Activated CD4-positive, alpha-beta T cell treated with anti-CD3 and anti-CD28 coated beads, Interleukin-2, amount 50 U/mL, for 48 hours (primary cell): Measurements from ENCODE around the gene PPP2R2C.

Source experiments
- DNase-seq, 2 experiments: peaks; one replicate each; pipeline ENCODE4 v3.0.0-alpha.2; 2020

PPP2R2C gene

DNA sequence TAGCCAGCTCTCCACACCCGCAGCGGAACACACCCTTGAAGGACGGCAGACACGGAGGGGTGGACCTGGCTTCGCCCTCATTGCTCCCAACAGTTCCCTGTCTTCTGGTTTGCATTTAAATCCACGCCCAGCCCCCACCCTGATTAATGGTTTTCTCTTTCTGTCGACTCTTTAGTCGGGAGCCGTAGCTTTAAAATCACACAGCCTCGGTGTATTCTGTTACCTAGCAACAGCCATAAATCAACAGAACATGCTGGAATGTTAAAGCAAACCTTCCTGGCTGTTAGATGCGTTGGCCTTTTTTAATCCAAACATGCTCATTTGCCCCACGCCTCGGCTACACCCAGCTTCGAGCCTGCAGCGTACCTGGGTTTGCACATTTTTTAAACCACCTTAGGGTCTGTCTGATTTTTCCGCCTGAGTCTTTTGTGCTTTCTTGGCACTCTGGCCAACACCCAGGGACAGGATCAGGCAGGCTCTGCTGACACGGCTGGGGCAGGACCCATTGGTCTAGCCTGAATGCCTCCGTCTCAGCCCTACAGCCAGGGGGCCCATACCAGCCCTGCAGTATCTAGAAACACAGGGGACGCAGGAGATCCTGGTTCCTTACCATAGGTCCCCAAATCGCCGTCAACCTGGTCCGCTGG is 21.4 kb upstream of the PPP2R2C start:
- DNase-seq = no peak

DNA sequence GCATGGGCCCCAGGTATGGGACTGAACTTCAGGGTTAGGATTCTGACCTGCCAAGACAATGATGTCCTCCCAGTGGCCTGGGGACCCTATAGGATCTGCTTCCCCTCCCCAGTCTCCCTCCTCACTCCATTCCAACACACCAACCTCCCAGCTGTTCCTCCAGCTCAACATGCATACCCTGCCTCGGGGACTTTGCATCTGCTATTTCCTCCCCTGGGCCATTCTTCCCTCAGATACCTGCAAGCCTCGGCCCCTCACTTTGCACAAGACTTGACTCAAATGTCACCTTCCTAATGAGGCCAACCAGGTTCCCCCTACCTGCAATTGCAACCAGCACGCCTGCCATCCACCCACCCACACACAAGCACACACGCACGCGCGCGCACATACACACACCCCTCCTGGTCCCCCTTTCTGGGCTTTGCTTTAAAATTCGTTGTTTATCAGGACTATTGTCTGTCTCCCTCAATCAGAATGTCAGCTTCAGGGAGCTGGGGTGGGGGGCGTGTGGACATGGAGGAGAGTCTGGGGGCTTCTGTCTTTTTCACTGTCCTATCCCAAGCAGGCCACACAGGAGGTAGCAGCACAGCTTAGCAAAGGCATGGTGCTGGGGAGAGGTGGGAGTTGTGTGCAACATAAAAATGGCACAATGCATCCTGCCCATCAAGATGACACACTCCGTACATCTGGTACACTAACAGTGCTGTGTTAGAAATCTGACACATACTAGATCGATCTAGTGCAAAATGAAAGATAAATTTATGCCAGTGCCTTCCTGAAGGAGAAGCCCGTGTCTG is 20.6 kb upstream of the PPP2R2C start:
- no peak for DNase-seq

DNA sequence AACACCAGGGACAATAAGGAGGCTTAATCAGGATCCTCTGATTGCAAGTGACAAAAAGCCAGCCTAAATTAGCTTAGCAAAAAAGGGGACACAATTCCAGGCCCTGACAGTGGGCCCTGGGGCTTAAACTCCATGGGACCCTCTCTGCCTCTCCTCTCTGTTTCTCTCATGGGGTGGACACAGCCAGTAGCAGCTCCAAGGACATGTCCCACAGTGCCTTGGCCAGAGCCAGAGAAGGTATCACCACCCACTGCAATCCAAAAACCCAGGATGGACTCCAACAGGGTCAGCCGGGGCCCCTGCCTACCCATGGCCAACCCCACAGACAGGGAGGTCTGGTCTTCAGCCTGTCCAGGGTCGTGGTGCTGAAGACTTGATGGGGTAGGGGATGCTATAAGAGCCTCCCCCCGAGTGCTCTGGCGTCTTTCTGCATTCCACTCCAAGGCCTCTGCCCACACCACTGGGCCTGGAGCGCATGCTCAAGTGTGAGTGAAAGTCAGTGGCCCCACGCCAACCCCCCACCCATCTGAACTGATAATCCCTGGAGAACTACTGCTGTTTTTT is 19.7 kb upstream of the PPP2R2C start:
- no peak for DNase-seq

DNA sequence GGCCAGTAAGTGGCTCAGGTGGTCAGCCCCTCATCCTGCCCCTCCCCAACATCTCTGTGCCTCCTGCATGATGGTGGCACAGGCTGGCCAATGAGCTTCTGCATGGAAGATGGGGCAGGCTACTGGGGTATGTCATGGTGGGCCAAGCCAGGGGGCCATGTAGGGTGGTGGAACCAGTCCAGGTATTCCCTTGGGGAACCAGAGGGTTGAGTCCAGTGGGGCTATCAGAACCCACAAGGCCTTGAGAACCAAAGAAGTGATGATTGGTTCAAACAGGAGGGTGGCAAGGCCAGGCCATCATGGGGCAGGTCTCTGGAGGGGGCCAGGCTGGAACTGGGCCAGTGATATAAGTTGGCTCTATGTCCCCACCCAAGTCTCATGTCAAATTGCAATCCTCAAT is 18.8 kb upstream of the PPP2R2C start:
- no peak for DNase-seq

DNA sequence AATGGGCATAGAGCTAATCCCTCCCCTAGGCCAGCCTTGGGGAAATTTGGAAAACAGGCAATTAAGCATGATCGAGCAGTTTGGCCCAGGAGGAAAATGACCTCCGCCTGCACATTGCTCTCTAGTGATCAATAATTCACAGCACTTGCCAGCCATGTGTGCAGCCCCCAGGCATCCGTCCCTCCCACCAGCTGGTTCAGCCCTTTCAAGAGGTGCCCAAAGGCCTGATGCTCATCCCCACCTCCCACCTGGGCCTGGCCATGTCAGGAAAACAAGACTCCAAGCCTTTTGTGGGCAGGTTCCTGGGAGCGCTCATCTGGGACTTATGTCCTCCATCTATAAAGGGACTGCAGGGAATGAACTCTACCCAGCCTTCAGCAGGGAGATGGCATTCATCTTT is 17.5 kb upstream of the PPP2R2C start:
- no peak for DNase-seq

DNA sequence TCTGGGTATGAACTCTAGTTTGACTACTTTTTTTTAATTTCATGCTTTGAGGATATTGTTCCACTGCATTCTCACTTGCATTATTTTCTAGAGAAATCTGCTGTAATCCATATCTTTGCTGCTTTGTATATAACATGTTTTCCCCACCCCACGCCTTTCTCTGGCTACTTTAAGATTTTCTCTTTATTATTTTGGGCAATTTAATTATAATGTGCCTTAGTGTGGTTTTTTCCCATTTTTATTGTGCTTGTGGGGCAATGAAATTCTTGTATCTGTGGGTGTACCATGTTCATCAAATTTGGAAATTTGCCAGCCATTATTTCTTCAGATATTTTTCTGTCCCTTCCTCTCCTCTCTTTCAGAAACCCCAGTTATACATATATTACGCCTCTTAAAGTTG is 15.1 kb upstream of the PPP2R2C start:
- no peak for DNase-seq

DNA sequence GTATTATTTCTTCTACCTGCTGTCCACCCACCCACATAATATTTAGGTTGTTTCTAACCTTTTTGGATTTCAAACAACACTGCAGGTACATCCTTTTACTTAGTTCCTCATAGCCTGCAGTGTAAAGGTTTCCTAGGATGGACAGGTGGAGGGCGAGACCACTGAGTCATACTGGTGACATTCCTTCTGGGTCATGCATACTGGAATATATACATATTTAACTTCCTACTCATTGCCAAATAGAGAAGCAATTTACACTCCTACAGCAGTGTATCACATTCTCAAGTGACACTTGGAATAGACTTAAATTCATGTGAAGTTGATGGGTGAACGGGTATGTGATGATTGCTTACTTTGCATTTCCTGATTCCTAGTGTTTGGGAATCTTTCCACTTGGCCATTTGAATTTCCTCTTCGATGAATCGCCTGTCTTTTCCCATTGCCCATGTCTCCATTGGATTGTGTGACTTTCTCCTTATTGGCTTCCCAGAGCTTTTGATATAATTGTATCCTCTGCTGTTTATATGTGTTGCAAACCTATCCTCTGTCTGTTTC is 8.2 kb upstream of the PPP2R2C start:
- DNase-seq = no peak

DNA sequence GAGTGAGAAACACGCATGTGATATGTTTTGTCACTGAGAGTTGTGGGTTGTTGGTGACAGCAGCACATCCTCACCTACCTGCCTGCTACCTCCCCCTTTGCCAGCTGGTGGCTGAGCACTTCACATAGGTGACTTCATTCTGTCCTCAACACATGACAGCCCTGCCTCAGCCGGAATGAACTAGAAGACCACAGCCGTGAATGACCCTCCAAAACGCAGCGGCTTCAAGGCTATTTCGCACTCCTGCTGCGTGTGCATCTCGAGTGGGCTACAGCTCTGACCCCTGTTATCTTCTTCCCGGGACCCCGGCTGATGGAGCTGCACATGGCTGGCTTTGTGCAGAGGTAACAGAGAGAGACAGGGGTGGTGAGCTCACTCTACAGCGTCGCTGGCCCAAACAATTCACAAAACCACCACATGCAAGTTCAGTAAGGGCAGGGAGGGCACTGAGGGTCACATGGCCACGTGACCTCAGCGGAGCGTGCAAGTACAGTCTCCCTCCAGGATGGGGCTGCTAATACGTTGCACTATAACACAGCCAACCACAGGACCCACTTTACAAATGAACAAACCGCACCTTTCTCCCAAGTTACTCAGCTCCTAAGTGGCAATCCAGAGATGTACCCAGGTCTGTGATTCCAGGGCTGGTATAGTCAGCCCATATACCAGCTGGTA is 6.3 kb upstream of the PPP2R2C start:
- DNase-seq = no peak

DNA sequence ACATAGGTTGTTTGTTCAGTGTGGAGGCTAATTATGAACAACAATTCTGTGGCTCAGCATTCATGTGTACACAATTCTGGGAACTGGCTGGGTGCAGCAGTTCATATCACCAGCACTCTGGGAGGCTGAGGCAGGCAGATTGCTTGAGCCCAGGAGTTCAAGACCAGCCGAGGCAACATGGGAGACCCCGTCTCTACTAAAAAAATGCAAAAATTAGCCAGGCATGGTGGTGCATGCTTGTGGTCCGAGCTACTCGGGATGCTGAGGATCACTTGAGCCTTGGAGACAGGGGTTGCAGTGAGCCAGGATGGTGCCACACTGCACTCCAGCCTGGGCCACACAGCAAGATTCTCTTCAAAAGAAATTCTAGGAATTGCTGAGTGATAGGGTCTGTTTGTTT is 4.5 kb upstream of the PPP2R2C start:
- no peak for DNase-seq

DNA sequence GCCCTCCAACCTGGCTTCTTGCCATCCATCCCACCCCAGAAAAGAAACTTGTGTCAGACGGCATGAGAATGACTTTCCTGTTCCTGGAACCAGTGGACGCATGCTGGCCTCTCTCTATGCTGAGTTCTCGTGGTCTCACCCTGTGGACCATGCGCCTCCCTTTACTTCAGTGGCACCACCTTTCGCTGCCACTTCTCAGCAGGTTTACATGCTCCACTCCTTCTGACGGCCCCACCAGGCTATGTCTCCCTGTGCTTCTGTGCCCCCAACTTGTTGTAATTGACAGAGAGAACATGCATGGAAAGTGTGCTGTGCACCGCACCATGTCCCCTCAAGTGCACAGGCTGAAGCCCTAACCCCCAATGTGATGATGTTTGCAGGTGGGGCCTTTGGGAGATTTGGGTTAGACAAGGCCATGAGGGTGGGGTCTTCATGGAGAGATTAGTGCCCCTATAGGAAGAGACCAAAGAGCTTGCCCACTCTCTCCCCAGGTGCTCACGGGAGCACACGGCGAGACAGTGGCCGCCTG is 3.1 kb upstream of the PPP2R2C start:
- DNase-seq = no peak

DNA sequence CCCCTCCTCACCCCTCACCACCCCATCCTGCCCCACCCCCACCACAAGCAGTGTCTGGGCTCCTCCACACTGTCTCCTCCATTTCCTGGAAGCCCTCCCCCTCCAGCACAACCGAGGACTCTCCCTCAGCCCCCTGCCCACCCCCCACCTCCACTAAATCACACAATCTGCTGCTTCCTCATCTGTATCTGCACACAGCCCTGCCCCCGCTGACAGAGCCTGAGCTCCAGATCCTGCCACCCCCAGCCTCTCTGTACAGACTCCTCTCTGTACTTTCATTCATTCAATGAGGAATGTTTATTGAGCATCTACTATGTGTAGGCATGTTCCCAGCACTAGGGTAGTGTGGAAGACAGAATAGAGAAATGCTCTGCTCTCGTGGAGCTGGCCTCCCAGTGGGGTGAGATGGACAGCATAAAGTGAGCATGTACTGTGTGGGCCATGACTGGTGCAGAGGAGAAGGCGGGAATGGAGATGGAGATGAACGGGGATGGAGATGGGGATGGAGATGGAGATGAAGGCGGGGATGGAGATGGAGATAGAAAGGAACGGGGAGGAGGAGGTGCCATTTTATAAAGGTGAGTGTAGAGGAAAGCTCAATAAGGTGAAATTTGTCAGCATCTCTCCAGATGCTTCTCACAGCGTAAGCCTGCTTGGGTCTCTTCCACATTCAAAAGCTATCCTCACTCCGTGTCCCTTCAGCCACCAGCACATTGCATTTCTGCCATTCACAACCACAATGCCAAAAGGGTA is 2.5 kb upstream of the PPP2R2C start:
- DNase-seq = no peak

DNA sequence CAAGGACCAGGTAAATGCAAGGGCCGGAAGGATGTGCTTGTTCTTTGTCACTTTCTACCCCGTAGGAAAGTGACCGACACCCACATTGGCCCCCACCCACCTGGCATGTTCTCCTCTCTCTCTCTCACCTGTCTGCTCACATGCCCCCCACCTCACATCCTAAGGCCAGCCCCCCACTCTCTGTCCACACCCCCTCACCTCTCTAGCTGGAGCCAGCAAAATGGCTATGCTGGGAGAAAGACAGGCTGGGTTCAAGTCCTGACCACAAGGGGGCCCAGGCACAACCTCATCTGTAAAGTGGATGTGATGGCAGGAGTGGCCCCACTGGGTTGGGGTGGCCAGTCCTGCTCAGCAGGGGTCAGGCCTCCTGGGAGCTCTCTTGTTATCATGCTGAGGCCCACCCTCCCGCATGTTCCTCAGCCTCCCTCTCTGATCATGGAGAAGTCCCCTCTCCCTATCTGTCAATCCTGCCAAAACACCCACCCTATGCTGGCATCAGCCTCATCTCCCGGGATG is 1.7 kb upstream of the PPP2R2C start:
- no peak for DNase-seq

DNA sequence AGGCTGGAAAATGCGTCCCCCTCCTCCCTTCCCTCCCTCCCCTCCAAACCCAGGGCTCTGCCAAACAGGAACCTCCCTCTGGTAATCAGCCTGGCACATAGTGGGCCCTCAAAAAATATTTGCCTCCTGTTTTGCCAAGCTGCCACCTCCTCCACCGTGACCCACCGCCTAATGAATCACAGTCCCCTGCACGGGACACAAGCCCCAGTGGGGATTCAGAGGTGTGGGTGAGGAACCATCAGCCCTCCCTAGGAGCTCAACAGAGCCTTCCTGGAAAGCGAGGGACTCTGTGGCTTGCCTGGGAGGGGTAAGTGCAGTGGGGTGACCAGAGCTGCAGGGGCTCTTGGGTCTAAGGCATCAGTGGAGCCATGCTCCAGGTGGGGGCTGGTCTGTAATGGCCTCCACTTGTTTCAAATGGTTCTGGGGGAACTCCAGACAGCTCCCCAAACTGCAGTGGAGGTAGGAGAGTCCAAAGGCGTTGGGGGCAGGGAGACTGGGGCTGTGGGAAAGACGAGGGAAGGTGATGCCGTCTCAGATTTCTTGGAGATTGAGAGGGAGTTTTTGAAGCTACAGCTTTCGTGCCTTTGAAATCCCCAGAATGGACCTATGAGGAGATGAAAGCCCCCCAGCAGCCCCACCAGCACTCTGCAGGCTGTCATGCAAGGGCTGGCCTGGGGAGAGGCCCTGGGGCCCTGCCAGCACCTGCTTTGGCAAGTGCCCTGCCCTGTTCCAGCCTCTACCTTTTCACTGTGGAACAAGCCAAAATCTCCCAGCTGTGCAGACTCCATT is 1.0 kb upstream of the PPP2R2C start:
- no peak for DNase-seq

DNA sequence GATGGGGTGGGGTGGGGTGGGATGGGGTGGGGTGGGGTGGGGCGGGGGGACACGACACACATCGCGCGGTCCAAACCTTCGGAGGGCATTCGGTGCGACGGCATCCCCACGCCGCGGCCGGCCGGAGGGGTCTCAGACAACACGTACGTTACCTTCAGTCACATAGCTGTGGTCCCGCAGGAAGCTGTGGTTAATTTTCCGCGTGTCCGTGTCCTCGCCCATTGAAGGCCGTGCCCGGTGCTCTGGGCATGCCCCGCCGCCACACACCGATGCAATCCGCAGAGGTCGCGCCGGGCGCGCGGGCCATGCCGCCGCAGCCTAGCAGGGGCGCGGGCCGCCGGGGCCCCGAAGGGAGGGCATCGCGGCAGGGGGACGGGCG is 417 bp downstream of the PPP2R2C start:
- DNase-seq = no peak

DNA sequence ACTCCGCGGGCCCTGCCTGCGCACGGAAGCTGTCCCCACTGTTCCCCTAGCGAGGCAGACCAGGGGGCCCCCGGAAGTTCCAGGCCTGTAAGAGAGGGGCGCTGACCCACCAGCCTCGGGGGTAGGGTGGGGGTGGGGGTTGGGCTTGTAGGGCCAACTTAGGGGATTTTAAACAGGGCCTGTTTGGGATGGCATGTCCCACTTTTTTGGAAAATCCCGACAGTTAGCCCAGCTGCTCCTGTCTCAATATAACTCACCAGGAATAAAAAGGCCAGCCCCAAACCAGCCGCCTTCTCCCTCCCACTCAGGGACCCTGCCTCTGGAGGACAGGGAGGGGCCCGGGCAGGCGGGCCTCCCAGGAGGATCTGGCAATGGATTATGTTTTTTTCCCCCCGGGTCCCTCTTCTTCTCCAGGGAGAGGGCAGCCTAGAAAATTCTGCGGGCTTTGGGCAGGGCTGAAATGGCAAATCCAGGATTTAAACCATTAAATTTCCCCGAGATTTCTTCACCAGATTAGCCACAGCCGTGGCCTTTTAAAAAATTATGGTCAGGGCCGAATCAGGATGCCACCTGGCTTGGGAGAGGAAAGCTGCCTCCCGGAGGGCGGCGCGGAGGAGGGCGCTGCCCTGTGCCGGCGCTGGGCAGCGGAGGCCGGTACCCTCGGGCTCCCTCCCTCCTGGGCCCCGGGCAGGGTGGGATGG is 957 bp downstream of the PPP2R2C start:
- DNase-seq = no peak

DNA sequence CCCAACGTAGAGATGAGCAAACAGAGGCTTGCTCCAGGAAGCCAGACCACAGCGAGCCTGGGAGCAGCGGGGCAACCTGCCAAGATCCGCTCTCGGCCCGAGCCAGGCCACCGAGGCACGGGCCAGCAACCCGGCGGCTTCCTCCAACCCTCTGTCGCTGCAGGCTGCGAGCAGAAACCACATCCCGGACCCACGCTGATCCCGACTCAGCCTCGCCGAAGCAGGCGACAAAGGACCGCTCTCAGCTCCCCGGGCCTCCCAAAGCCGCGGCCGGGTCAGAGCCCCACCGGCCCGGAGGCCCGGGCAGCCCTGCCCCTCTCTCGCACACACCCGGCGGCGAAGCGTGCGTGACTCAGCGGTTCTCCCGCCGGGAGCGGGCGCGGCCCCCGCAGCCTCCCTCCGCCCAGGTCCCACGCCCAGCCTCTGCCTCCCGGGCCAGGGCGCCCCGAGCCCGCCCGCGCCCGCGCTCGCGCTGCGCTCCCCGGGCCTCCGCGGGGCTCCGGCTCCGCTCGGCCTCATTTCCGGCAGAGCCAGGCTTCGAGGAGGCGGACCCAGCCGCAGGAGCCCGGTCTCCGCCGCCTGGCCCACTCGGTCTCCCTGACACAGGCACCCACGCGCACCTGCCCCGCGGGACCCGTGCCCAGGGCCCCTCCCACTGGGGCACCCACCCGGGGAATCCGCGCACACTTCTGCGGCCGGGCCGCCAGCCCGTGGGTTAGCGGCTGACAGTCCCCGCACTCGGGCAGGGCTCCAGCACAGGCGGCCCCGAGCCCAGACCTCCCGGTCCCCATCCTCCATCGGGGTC is 1.7 kb downstream of the PPP2R2C start:
- DNase-seq = peak; percentile 8 to 10

DNA sequence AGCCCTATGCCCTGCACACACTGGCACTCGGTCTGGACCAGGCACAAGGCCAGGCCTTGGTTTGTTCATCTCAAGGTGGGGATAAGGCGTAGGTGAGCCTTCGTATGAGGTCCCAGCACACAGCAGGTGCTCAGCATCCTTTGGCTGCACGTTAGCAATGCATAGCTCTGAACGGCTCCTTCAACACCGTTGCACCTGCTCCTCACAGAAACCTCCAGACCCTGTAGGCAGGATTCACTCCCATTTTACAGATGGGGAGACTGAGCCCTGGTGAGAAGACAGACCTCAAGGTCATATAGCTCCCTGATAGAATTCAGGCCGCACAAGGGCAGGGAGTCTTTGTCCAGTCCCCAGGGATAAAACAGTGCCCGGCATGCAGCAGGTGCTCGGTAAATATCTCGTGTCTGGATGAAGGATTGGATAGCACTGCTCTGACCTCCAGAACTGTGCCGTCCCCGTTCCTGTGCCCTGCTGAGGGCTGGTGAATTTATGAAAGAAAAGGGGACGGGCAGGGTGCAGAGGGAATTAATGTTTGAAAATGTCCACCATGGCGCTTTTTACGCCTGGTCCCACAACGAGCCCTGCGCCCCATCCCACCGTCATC is 2.4 kb downstream of the PPP2R2C start:
- DNase-seq = no peak

DNA sequence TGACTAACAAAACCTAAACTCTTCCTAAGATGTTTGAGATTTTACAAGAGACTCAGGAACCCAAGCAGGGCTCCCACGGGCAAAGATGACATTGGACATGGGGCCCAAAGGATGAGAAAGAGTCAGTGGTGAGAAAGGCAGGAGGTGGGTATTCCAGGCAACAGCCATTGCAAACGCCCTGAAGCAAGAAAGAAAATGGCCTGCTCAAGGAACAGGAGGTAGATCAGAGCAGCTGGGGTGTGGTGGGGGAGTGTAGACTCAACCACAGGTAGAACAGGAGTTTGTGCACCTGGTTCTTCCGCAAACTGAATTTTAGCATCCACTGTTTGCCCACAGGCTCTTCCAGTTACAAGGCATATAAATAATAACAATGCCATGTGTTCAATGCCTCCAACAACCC is 3.3 kb downstream of the PPP2R2C start:
- no peak for DNase-seq

DNA sequence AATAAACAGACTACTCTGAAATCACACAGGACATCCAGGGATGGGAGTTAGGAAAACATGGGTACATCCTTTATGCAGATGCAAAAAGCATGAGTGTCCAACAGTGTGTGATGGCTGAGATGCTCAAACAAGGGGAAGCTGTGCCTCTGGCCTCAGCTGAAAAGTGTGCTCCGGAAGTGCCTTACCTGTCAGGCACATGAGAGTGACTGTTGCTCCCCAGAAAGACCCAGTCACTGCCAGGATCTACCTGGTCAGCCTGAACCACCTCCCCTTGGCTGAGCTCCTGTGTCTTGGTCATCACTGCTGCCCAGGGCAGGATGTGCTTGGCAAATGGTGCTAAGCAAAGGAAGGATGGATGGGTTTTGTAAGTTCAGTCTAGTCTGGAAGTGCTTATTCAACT is 4.0 kb downstream of the PPP2R2C start:
- DNase-seq = no peak

DNA sequence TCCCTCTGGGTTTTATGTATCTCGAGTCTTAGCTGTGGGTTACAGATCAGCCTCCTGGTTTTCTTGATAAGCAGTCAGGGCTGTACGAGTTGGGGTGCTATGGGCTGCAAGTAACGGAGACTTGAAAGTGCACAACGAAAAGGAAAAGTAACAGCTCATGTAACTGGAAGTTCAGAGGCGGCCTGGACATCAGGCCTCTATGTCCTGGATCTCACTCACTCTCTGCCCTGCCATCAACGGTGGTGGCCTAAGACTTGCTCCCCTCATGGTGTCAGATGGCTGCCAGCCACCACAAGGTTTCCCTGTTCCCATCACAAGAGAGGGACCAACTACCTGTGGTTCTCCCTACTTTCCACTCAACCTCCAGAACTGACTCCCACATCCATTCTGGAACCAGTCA is 4.8 kb downstream of the PPP2R2C start:
- DNase-seq = no peak
